HCT116 (cell line): Measurements from ENCODE around the gene PRKAG2. TPM values are rescaled to one million over a fixed set of nuclear protein-coding genes. Genes with fewer than 3 reads are reported as not detected.

Experiments
- ATAC-seq: fragments of 200-7000 bp; cut with Tn5 transposase; 2 replicates; pipeline ENCODE4 v1.9.1; 2020; ENCODE audit warnings: mild to moderate bottlenecking, moderate library complexity
- BruUV-seq: library from RNA; stranded (reverse); fragments of 400-500 nt; replicated peaks from 2 replicates; lab custom pipeline; 2021; lab: Mats Ljungman, UMichigan
- CTCF ChIA-PET: fragments of 300-600 bp; sonication (Branson Sonifier 250); formaldehyde crosslinking; loops from one replicate; lab custom pipeline; 2021; ENCODE audit warnings: antibody characterized with exemption; lab: Charles Lee
- POLR2A ChIA-PET: fragments of 300-600, 350-600 bp; sonication (Branson Sonifier 250); formaldehyde crosslinking; loops from one replicate; lab custom pipeline; 2021; ENCODE audit warnings: antibody characterized with exemption; lab: Charles Lee
- RAD21 ChIA-PET, 2 experiments: fragments of 300-600 bp; sonication (Branson Sonifier 250); formaldehyde crosslinking; loops; one replicate each; lab custom pipeline; 2023; ENCODE audit warnings: low total read pairs in 2 of 2; ENCODE audit not compliant: uncharacterized antibody in 2 of 2, unreplicated experiment in 2 of 2, low non-redundant PET in 1 of 2; lab: Charles Lee
- DNase-seq: peaks from one replicate; pipeline ENCODE4 v3.0.0-alpha.2; 2010; ENCODE audit warnings: low read depth, low spot score
- H2AFZ ChIP-seq: fragments of 200-600 bp; shearing (Covaris generic), sonication (generic); 2 replicates; pipeline ENCODE4 v1.6.1; 2017; ENCODE audit warnings: low read depth, mixed run types, mixed read lengths, antibody characterized with exemption, low read length; ENCODE audit not compliant: poor library complexity, severe bottlenecking
- H3K27ac ChIP-seq: 2 replicates; pipeline ENCODE4 v1.5.1; 2012; ENCODE audit warnings: low read depth, low read length
- H3K27me3 ChIP-seq: fragments of 200-600 bp; sonication (generic); 2 replicates; pipeline ENCODE4 v1.6.1; 2016; ENCODE audit warnings: mixed run types, low read length, mixed read lengths; ENCODE audit not compliant: insufficient read depth
- H3K36me3 ChIP-seq, 2 experiments: fragments of 200-500 bp in 1 of 2; fragments of 200-600 bp in 1 of 2; sonication (Bioruptor generic) in 1 of 2; sonication (generic) in 1 of 2; 2 replicates each; pipeline versions ENCODE4 v1.5.1 to v1.6.1; 2014 to 2016; ENCODE audit warnings: low read length in 2 of 2, inconsistent platforms in 1 of 2, mixed read lengths in 1 of 2, mixed run types in 1 of 2; ENCODE audit not compliant: insufficient read depth in 2 of 2, control insufficient read depth in 1 of 2
- H3K4me1 ChIP-seq, 2 experiments: fragments of 200-600 bp in 1 of 2; sonication (generic) in 1 of 2; 2 replicates each; pipeline versions ENCODE4 v1.5.1 to v1.6.1; 2012 to 2017; ENCODE audit warnings: low read length in 2 of 2, inconsistent platforms in 1 of 2, mild to moderate bottlenecking in 1 of 2, mixed read lengths in 1 of 2, mixed run types in 1 of 2, moderate library complexity in 1 of 2; ENCODE audit not compliant: insufficient read depth in 2 of 2, control insufficient read depth in 1 of 2
- H3K4me2 ChIP-seq: fragments of 200-600 bp; sonication (generic); 2 replicates; pipeline ENCODE4 v1.6.1; 2017; ENCODE audit warnings: mixed run types, low read length, mixed read lengths
- H3K4me3 ChIP-seq, 2 experiments: fragments of 200-600 bp in 1 of 2; sonication (generic) in 1 of 2; replicated peaks in 1 of 2; 2 replicates each; pipeline ENCODE4 v1.5.1; 2011 to 2016; ENCODE audit warnings: low read length in 2 of 2, control low read depth in 1 of 2, low read depth in 1 of 2, mild to moderate bottlenecking in 1 of 2, mixed read lengths in 1 of 2, mixed run types in 1 of 2
- H3K79me2 ChIP-seq: fragments of 200-600 bp; sonication (generic); 2 replicates; pipeline ENCODE4 v1.6.1; 2017; ENCODE audit warnings: mild to moderate bottlenecking, mixed run types, low read length, moderate library complexity, mixed read lengths; ENCODE audit not compliant: insufficient read depth
- H3K9ac ChIP-seq: fragments of 200-600 bp; sonication (generic); 2 replicates; pipeline ENCODE4 v1.6.1; 2016; ENCODE audit warnings: low read length, mixed read lengths
- H3K9me2 ChIP-seq: fragments of 200-600 bp; sonication (generic), shearing (Covaris generic); 2 replicates; pipeline ENCODE4 v1.6.1; 2017; ENCODE audit warnings: mixed run types, mild to moderate bottlenecking, moderate library complexity; ENCODE audit not compliant: insufficient read depth
- H3K9me3 ChIP-seq, 2 experiments: fragments of 200-500 bp in 1 of 2; fragments of 200-600 bp in 1 of 2; sonication (Bioruptor generic) in 1 of 2; sonication (generic) in 1 of 2; 2 replicates each; pipeline ENCODE4 v1.6.1; 2014 to 2017; ENCODE audit warnings: low read length in 2 of 2, mixed read lengths in 2 of 2, inconsistent platforms in 1 of 2, low read depth in 1 of 2, mild to moderate bottlenecking in 1 of 2, mixed run types in 1 of 2, moderate library complexity in 1 of 2; ENCODE audit not compliant: control insufficient read depth in 1 of 2, insufficient read depth in 1 of 2
- H4K20me1 ChIP-seq: fragments of 200-600 bp; sonication (generic), shearing (Covaris generic); 2 replicates; pipeline ENCODE4 v1.6.1; 2017; ENCODE audit warnings: mixed run types, mild to moderate bottlenecking, moderate library complexity; ENCODE audit not compliant: insufficient read depth
- CTCF ChIP-seq, 3 experiments: fragments of 200-600 bp in 1 of 3; sonication (generic) in 1 of 3; IDR thresholded peaks in 2 of 3; conservative IDR thresholded peaks in 1 of 3; 2 replicates each; pipeline ENCODE4 v1.5.1; 2012 to 2017; ENCODE audit warnings: low read depth in 2 of 3, low read length in 2 of 3, antibody characterized with exemption in 1 of 3, borderline replicate concordance in 1 of 3, control low read depth in 1 of 3, mild to moderate bottlenecking in 1 of 3, mixed read lengths in 1 of 3, mixed run types in 1 of 3, moderate library complexity in 1 of 3; ENCODE audit not compliant: insufficient read depth in 1 of 3
- EZH2phosphoT487 ChIP-seq: fragments of 200-600 bp; IDR thresholded peaks from 2 replicates; pipeline ENCODE4 v1.6.1; 2018; ENCODE audit warnings: antibody characterized with exemption, borderline replicate concordance
- FOSL1 ChIP-seq: IDR thresholded peaks from 2 replicates; pipeline ENCODE4 v1.6.1; 2012; ENCODE audit warnings: low read depth
- MAX ChIP-seq: IDR thresholded peaks from 2 replicates; pipeline ENCODE4 v1.6.1; 2012
- RAD21 ChIP-seq: IDR thresholded peaks from 2 replicates; pipeline ENCODE4 v1.6.1; 2012; ENCODE audit warnings: low read depth, mild to moderate bottlenecking
- SIN3A ChIP-seq: IDR thresholded peaks from 2 replicates; pipeline ENCODE4 v1.6.1; 2012; ENCODE audit warnings: low read depth
- SRF ChIP-seq: IDR thresholded peaks from 2 replicates; pipeline ENCODE4 v1.6.1; 2012; ENCODE audit warnings: low read depth
- TCF7L2 ChIP-seq: IDR thresholded peaks from 2 replicates; pipeline ENCODE4 v1.7.0; 2011; ENCODE audit warnings: borderline replicate concordance, inconsistent platforms; ENCODE audit not compliant: insufficient read depth, insufficient read length; ENCODE audit errors: extremely low read depth
- ZBTB33 ChIP-seq: IDR thresholded peaks from 2 replicates; pipeline ENCODE4 v1.6.1; 2011; ENCODE audit warnings: mild to moderate bottlenecking, low read length, moderate library complexity; ENCODE audit not compliant: insufficient replicate concordance; ENCODE audit errors: extremely low read depth
- intact Hi-C: fragments of 100-400 bp; cut with micrococcal nuclease; formaldehyde crosslinking; loops from 2 replicates; pipeline ENCODE4 v1.10.0; 2022
- total RNA-seq: library from RNA; stranded (reverse); gene quantifications from one replicate; pipeline ENCODE4 v1.2.1, GENCODE V29; 2021; ENCODE audit not compliant: unreplicated experiment

PRKAG2 gene
- total RNA-seq, 1 experiment from 2014 or later: 23.6 TPM

GRCh38 chr7:151802469-151802846 lies 74.5 kb downstream of the PRKAG2 start:
- CTCF ChIA-PET: interaction anchor here (1.0 kb wide), 1 partner anchor 20 kb away, joined by 3 read pairs; no protein-coding TSS in a partner anchor
- no TSS peak for BruUV-seq

More at GRCh38 chr7:151802469-151802846, 74.5 kb downstream of the PRKAG2 start:
- no peaks in the 10 kb centered on the region for H3K79me2 ChIP-seq
- no peaks in the 10 kb centered on the region for H3K27me3 ChIP-seq
- no peak overlapping the region for H3K27ac ChIP-seq
- H3K9ac ChIP-seq: no peak overlapping the region
- H3K36me3 ChIP-seq: no peaks in the 10 kb centered on the region
- no peak overlapping the region for H3K4me2 ChIP-seq
- RAD21 ChIA-PET: no interaction called here
- H3K4me3 ChIP-seq: no peak overlapping the region
- H3K9me2 ChIP-seq: no peaks in the 10 kb centered on the region
- ATAC-seq (no peak), DNase-seq (no peak)
- intact Hi-C loops: no loop called here
- TF ChIP-seq SIN3A (no peak), MAX (no peak), RAD21 (no peak), SRF (no peak), TCF7L2 (no peak), EZH2phosphoT487 (no peak), CTCF (IDR thresholded peaks at IDR 0.05 in 2 of 3, conservative IDR thresholded peaks at IDR 0.05 in 1 of 3; ENCODE audit: borderline replicate concordance in 1 of 3, insufficient read depth in 1 of 3, low read depth in 2 of 3, low read length in 2 of 3) (no peak), FOSL1 (no peak), ZBTB33 (no peak)
- no peaks in the 10 kb centered on the region for H3K9me3 ChIP-seq
- peaks cover 2 to 16% of the 10 kb centered on the region in 2 experiments for H3K4me1 ChIP-seq
- no peaks in the 10 kb centered on the region for H4K20me1 ChIP-seq
- POLR2A ChIA-PET: no interaction called here
- no peak overlapping the region for H2AFZ ChIP-seq
